DND-41 (cell line): ENCODE results near the gene NUDT16.

Experiments
- EZH2 ChIP-seq: IDR thresholded peaks from 3 replicates; pipeline ENCODE4 v1.6.1; 2012; ENCODE audit warnings: borderline replicate concordance, low read depth, mild to moderate bottlenecking, moderate library complexity, low read length, inconsistent platforms; ENCODE audit not compliant: severe bottlenecking
- TF ChIP-seq, protein P1 (sequence below): IDR thresholded peaks from 2 replicates; pipeline ENCODE4 v1.5.1; 2012; ENCODE audit warnings: borderline replicate concordance, low read length, moderate library complexity, mild to moderate bottlenecking; ENCODE audit not compliant: poor library complexity, severe bottlenecking; ENCODE audit errors: extremely low read depth

- TF ChIP-seq, protein P1, sequence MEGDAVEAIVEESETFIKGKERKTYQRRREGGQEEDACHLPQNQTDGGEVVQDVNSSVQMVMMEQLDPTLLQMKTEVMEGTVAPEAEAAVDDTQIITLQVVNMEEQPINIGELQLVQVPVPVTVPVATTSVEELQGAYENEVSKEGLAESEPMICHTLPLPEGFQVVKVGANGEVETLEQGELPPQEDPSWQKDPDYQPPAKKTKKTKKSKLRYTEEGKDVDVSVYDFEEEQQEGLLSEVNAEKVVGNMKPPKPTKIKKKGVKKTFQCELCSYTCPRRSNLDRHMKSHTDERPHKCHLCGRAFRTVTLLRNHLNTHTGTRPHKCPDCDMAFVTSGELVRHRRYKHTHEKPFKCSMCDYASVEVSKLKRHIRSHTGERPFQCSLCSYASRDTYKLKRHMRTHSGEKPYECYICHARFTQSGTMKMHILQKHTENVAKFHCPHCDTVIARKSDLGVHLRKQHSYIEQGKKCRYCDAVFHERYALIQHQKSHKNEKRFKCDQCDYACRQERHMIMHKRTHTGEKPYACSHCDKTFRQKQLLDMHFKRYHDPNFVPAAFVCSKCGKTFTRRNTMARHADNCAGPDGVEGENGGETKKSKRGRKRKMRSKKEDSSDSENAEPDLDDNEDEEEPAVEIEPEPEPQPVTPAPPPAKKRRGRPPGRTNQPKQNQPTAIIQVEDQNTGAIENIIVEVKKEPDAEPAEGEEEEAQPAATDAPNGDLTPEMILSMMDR: no peak
- TF ChIP-seq EZH2: no peak
Observed at GRCh38 chr3:131353986-131354385, 27.6 kb upstream of the NUDT16 start.
